GM19324 (cell line): Measurements from ENCODE around the gene IMPA2.

Experiments used
- ATAC-seq: cut with Tn5 transposase; IDR thresholded peaks from one replicate; pipeline ENCODE4 v1.9.1; 2021; ENCODE audit warnings: mild to moderate bottlenecking, moderate library complexity; ENCODE audit not compliant: unreplicated experiment, low FRiP score

IMPA2 gene

DNA sequence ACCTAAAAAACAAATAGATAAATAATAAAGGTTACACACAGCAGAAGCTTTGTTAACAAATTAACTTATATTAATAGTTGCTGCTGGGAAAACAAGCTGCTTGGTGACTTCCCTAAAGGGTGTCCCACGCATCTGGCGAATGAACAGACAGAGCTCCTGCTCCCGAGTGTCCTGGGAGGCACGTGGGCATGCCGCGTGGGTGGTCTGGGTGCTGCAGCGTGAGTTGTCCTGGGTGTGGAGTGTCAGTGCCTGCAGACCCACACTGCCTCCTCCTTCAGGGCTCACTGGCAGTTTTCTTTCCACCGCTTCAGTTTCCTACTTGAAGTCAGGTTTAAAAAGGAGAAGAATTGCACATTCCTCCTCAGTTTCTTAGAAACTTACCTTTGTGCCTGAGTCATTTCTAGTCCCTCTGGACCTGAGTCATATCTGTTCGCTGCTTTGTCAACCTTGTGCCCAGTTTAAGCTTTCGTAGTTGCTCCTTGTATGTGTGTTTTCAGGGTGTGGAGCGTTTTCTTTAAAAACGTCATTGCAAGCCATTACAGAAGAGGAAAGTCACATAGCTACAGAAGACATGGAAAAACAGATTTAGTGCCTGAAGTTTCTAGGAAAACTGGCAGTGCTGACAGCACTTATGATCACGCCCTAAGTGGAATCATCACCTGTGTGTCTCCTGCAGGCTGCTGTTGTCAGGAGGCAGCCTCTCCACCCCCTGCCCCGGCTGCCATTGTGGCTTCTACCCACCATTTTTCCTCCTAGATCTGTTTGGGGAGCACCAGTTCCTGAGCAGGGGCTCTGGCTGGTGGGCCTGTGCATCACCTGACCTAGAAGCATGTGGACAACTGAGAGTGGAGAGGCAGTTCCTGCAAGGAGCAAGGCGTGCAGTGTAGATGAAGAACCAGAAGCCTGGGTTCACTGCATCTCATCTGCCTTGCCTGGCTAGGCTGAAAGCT lies 24.5 kb downstream of the IMPA2 start:
- no peak for ATAC-seq

DNA sequence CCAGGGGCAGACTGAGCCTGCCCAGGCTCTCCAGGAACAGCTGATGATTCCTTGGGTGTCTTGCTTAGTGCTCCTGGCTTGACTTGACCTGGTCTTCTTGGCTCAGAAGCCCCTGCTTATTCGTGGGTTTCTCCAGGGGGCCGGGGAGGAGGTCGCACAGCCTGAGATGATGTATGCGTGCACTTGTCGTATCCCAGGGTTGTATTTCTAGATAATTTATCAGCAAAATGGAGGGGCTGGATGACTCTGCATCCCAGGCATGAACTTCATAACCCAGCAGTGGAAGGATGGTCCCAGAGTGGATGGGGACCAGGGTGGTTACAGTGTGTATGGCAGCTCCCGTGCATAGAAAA lies 25.2 kb downstream of the IMPA2 start:
- ATAC-seq, result no peak

DNA sequence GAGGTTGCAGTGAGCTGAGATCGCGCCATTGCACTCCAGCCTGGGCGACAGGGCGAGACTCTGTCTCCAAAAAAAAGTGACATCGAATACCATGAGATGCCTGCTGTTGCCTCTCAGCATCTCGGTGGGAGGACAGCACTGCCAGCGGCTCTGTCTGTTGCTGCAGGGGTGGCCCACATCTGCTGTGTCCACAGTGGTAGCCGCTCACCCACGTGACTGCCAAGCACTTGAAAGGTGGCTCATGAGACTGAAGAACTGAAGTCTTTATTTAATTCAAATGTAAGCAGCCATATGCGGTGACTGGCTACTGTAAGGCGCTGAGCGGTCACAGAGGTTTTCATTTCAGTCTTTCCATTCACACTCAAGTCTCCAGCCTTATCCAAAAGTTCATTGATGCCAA lies 25.8 kb downstream of the IMPA2 start:
- no peak for ATAC-seq

DNA sequence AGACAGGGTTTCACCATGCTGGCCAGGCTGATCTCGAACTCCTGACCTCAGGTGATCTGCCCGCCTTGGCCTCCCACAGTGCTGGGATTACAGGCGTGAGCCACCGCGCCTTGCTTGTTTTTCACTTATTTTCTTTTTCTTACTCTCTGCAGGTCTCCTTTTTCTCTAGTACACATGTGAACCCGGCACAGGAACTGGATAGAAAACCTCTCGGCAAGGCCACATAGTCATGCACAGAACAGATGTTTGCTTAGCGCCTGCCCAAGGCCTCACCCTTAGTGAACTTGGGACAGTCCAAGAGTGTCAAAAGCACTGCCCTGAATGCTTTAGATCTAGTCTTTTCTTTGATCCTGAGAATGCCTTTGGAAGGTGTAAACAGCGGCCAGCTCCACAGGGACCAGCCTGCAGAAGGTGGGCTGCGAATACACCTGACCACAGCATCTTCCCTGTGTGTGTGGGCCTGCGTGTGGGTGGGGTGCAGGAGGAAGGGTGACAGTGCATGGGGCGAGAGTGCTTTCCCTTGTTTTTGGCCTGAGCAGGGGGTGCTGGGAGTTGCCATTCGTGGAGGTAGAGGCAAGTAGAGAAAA lies 27.0 kb downstream of the IMPA2 start:
- ATAC-seq, result no peak

DNA sequence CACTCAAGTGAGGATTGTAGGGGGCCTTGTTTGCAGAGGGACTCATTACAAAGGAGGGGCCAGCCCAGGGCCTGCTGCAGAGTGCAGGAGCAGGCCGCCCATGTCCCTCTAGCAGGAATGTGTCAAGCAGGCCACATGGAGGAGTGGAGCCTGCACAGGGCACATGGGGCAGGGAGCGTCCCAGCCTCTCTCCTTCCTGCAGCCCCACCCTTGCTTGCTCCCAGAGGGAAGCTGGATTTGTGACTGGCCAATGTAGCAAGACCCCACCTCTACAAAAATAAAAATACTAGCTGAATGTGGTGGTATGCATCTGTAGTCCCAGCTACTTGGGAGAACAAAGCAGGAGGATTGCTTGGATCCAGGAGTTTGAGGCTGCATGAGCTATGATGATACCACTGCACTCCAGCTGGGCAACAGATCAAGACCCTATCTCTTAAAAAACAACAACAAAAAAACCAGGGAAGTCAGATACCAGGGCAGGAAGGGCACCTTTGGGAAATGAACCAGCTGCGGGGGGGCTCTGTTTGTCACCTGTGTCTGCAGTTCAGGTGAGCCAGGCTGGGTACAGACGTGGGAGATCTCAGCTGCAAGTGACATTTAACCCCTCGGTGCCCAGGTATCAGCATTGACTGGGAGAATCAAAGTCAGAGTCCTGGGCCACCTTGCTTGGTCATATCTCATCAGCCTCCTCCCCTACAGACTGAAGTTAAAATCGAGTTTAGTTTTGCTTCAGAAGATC lies 27.7 kb downstream of the IMPA2 start:
- no peak for ATAC-seq

DNA sequence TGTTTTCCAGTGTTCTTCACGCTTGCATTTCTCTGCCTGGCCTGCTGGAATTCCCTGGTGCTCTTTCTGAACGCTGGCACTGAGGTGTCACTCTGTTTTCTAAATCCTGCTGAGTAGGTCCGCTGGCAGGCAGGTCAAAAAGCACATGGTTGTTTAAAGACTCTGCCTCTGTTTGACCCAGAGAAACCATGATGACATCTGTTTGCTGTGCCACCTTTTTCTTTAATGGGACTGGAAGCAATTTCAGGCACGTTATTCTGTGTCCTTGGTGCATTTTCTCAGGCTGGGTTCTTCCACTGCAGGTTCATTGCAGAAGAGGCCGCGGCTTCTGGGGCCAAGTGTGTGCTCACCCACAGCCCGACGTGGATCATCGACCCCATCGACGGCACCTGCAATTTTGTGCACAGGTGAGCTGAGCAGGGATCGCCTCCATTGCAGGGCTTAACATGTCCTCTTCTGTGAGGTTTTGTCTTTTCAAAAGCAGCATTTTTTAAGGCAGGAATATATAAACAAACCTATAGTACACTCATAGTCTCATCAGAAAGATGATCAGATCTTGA lies 28.4 kb downstream of the IMPA2 start:
- ATAC-seq, result no peak

DNA sequence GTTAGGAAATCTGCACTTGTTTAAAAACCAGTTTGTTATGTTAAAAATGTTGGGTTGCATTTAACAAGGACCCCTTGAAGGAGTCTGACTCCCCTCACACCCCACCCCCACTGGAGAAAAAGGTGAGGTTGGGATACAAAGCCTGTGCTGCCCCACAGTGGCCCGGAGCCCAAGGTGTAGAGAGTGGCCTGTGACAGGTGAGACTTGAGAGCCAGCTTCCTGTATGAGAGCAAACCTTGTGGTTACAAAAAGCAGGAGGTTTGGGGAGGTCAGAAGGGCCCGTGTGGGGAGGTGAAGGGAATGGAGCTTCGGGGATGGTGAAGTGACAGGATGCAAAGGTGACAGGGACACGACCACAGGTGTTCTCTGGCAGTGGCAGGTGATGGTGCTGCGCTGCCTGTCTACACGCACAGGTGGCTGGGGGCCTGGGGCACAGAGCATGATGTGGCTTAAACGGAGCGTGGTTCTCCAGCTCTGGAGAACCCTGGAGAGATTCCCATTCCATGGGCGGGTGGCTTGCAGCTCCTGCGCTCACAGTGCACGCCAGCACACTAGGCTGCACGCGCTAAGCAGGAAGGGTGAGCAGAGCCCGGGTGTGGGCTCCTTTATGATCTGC lies 29.0 kb downstream of the IMPA2 start:
- ATAC-seq, result no peak

DNA sequence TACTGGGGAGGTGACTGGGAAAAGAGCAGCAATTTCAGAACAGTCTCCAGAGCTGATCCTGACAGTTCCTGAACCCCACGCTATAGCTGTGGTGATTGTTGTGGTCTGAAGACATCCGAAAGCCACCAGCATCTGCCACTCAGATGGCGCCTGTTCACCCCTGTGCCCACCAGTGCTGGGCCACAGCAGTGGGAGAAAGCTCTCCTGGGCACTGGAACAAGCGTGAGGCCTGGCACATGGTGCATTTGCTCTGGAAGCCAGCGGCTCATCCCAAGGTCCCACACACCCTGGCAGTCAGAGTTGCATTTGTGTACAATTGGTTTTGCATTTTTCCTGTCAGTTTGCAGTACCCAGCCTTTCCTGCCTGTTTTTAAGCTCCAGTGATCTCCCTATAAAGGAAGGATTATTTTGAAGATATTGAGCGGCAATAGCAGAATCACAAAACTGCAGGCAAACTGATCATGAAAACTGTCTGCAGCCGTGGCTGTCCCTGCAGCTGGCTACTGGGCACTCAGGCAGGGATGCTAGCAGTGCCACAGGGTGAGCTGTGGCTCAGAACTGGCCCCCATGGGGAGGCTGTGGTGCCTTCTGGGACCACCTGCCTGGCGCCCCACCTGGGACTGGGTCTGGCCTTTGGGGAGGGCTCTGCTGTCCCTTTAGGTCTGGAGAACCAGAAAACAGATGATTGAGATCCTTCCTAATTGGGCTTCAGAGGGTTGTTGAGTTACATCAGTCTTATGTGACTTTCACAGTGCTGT lies 30.1 kb downstream of the IMPA2 start:
- ATAC-seq, result no peak

DNA sequence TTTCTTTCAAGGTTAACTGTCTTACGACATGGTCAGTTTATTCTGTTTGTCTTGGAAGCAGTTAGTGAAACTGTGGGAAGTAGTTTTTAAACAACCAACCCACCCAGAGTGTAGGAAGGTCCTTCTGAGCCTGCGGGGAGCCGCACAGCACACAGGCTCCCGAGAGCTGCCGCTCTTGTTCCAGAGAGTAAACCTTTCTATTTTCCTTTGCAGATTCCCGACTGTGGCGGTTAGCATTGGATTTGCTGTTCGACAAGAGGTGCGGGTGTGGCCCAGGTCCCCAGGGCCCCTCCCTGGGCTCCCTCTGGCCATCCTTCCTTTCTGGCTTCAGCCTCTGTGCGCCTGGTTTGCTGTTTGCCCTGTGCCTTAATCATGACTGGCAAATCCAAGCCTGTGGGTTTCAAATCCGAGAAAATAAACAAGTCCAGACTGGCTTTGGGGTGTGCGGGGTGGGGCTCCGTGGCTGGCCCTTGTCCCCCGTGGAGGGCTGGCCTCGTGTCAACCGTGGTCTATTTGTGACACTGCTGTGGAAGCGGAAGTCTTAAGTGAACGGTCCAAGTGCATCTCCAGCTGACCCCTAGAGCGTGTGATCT lies 30.7 kb downstream of the IMPA2 start:
- ATAC-seq, result no peak

DNA sequence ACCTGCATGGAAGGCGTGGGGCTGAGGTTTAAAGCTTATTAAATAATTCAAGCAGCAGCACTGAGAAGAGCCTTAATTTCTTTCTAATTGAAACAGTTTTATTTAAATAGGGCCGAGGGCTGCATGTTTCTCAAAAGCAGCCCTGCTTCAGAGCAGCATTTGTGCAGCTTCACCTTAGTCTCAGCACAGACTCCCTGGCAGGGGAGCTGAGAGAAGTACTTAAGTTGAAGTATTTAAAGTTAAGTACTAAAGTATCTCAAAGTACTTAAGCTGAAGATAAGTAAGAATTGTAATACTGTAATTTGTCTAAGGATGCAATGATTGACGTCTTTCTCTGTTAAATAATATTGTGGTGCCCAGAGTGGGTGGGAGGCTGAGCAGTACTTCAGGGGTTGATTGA lies 31.4 kb downstream of the IMPA2 start:
- ATAC-seq, result no peak

DNA sequence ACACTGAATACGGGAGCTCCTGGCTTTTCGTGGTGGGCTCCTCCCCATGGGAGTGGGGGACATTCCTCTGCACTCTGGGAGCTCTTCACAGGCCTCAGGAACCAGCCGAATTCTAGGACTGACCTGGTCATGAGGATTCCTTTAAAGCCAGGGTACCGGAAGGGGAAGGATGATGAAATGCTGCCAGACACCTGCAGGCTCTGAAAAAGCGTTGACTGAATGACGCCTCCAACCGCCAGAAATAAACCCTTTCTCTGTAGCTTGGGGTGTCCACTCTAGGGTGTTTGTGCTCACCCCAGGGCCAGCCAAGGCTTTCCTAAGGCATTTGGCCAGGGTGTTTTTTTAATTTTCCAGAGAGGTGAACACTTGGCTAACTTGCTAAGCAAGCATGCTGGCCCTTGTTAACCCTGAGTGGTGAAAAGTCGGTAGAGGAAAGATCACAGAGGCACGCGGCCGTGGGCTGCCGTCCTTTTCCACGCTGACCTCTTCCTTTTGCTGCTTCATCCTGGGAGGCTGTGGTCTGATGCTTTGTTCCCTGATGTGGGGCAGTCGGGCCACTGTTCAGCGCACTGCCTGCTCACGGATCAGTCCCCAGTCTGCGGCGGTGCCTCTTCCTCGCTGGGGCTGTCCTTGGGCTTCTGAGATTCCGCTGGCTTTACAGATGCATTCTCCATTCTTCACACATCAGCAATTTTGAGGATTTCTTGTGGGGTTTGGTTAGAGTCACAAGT lies 32.0 kb downstream of the IMPA2 start:
- no peak for ATAC-seq

DNA sequence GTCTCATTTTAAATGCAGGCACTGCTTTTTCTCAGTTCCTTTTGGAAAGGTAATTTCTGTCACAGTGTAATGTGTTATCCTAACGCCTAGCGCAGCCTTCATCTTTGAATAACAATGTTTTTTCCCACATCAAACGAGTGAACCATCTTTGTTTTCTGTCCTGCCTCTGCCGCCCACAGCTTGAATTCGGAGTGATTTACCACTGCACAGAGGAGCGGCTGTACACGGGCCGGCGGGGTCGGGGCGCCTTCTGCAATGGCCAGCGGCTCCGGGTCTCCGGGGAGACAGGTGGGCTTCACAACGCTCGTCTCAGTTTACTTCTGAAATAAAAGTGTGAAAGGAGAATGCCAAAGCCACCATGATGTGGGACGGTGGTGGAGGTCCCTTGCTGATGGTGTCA lies 32.8 kb downstream of the IMPA2 start:
- no peak for ATAC-seq

DNA sequence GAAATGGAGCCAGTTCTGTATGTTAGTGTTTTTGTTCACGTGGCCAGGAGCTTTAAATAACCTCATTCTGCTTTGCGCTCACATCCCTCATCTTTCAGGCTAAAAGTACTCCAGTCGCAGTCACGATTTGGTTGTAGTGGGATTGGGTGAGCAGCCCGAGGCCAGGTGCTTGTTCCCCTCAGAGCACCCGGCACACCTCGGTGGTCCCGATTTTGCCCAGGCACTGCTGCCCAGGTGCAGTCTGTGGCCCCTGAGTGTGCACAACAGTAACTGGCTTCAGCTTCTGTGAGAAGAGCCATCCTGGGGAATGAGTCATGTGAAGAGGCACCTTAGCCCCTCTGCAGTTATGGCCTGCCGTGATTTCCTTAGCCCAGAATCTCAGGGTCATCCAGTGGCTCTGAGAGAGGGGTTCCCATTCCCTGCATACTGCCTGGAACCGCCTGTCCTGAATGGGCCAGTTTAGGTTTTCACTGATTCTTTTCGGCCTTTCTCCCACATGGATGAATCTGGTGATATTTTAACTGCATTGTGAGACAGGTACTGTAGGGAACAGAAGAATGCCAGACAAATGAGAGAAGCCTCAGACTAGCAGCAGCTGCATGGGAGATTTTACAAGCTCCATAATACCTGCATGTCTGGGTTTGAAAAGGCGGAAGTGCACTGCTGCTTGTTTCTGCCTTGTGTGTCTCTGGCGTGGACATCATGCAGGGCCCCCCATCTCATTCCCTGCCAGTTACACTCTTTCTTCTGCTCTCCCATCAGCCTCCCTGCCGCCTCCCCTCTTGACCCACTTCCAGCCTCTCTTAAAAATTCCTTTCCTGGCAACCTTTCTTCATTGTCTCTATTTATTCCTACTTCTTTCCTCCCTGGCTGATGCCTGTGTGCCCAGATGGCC lies 33.5 kb downstream of the IMPA2 start:
- no peak for ATAC-seq

DNA sequence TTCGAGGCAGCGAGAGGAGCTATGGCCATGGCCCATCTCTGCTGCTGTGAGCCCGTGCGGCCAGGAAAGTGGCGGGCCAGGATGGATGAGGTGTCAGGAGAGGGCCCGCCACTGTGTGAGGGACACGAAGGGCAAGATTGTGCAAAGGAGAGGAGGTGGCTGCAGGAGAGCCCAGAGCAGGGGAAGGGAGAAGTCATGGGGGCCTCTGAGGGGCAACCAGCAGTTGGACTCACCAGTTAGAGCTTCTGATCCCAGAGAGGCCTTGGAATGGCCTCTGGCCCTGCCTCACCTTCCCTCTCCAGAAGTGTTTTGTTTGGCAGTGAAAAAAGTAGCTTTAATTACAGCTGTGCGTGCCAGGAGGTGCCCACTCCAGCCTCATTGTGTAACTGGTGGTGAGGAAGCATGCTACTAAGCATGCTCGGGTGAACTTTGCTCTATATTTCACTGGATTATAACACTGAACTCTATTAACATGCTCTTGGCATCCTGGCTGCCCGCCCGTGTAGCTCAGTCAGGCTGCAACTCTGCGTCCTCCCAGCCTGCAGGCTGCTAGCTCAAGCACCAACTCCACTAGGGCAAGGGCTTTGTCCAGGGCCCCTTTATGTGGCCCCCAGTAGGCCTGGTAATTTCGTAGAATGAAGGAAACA lies 34.2 kb downstream of the IMPA2 start:
- no peak for ATAC-seq

DNA sequence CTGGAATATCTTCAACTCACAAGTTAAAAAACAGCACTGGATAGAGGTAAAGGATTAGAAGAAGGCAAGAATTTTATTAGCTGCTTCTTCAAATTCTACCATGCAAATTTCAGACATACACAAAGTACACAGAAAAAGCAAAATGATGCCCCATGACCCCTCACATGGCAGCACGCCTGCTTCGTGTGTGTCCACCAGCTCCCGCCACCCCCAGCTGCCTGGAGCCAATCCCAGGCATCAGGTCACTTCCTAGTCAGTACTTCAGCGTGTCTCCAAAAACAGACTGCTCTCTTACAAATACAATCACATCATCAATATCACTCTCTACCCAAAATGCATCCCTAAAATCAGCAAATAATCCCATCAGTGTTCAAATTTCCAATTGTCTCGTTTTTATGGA lies 35.8 kb downstream of the IMPA2 start:
- no peak for ATAC-seq

DNA sequence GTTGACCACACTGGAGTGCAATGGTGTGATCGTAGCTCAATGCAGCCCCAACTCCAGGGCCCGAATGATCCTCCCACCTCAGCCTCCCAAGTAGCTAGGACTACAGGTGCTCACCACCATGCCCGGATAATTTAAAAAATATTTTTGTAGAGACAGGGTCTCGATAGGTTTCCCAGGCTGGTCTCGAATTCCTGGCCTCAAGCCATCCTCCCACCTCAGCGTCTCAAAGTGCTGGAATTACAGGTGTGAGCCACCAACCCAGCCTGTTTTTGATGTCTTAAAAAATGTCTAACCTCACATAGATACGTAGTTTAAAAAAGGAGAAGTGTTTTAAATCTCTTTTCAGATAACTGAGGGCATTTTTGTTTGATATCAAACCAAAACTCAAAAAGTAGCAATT lies 37.6 kb downstream of the IMPA2 start:
- no peak for ATAC-seq

DNA sequence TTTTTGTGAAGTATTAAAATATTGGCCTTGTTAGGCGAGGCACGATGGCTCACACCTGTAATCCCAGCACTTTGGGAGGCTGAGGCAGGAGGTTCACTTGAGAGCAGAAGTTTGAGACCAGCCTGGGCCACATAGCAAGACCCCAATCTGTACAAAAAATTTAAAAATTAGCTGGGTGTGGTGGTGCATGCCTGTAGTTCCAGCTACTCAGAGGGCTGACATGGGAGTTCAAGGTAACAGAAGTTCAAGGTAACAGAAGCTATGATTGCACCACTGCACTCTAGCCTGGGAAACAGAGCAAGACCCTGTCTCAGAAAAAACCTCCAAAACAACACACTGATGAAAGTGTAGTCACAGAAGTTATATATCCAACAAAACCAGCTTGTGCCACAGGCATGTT lies 39.8 kb downstream of the IMPA2 start:
- no peak for ATAC-seq

DNA sequence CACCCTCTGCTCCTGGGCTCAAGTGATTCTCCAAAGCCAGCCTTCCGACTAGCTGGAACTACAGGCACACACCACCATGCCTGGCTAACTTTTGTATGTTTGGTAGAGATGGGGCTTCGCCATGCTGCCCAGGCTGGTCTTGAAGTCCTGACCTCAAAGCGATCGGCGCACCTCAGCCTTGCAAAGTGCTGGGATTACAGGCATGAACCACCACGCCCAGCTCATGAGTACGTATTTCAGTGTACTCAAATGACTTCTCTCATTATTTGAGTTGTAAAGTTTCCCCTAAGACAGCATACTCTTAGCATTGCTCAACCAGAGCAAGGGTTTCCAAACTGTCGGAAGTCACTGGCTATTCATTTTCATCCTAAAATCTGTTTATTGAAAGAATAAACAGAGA lies 40.3 kb downstream of the IMPA2 start:
- ATAC-seq, result no peak
